IPS-NIHi11 (cell line): Measurements from ENCODE around the gene MOBP.

Source experiments
- DNase-seq: peaks from one replicate; pipeline ENCODE4 v3.0.0; 2012; ENCODE audit warnings: mixed read lengths, low spot score

MOBP gene

DNA sequence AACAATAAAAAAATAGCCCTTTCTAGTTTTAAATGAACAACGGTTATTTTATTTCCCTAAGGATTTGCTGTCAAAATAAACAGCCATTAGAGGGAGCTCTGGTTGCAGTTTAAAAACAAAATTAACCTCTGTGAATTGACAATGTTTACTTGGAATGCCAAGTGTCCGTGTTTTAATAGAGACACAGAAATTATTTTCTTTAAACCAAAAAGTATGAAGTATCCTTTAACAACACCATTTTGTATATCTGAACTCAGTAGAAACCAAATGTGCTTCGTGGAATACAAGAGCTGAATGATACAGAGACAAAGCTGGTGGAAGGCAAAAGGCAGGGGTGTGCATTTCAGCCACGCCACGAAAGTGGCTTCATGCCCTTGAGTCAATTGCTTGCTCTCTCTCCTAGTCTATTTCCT lies 74.4 kb downstream of the MOBP start:
- DNase-seq, result no peak

DNA sequence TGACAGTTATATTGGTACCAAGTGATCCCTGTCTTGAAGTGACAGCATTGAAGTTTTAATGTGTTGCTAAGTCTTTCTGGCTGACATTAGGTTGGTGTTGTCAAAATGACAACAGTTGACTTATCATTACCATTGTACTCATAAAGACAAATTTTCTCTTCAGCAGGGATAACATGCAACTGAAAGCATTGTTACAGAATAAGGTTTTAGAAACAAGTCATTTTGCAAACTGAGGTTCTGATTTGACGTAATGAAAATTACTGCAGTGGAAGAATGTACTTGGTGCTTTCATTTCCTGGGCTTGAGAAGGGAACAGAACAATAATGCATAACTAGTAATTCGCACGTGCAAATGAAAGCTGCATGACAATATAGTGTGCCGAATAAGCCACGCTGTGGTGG lies 75.1 kb downstream of the MOBP start:
- no peak for DNase-seq

DNA sequence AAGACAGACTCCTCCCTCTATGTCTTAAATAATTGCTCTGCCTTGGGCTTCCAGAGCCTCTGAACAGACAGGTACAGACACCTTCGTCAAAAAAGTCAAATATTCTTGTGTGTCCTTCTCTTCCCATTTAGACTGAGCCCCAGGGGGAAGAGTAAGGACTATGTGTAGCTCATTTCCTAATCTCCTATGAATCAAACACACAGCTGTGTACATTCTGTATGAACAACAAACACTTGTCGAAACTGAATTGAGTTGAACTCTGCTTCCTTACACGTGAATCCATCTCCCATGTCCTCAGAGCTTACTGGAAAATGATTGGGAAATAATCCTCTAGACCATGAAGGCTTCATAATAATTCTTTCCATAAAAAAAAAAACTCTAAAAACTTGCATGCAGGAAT lies 80.8 kb downstream of the MOBP start:
- DNase-seq, result no peak

DNA sequence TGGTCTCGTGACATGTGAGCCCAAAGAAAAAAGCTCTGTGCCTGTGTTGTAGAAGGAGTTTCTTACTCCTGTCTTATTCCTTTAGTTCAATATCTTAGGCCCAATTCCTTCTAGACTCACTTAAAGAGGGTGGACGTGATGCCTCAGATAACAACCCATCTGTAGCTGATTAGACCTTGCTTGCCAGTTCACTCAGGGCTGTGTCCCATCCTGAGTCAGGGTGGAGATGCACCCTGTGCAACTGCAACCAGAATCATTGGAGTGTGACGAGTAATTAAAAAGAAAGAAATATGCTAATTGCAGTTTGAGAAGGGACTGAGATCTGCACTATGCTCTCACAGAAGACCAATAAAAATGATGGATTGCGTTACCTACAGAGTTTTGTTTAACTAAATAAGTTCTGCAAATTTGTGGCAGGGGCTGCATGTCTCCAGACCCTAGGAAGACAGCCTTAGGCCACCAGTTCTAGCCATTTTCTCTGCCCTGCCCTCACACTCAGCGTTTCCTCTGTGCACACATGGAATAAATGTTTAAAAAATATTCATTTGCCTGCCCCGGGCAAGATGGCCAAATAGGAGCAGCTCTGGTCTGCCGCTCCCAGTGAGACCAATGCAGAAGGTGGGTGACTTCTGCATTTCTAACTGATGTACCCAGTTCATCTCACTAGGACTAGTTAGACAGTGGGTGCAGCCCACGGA lies 83.0 kb downstream of the MOBP start:
- DNase-seq, result no peak
